GM18499 (cell line): ENCODE data around the gene ADGRF4.

Source experiments
- ATAC-seq: cut with Tn5 transposase; IDR thresholded peaks from one replicate; pipeline ENCODE4 v1.9.1; 2021; ENCODE audit warnings: moderate number of reproducible peaks; ENCODE audit not compliant: insufficient read depth, unreplicated experiment

Gene ADGRF4

DNA sequence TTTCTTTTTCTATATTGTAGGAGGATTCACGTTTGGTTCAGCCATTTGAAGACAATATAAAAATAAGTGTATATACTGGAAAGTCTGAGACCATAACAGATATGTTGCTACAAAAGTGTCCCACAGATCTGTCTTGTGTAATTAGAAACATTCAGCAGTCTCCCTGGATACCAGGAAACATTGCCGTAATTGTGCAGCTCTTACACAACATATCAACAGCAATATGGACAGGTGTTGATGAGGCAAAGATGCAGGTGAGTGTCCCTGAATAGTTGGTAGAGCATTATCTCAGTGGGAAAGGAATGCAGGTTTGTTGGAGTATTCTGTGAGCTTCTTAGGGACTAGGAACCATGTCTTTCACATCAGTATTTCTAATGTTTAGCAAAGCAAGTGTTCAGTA lies 18.3 kb upstream of the ADGRF4 start:
- ATAC-seq = no peak

DNA sequence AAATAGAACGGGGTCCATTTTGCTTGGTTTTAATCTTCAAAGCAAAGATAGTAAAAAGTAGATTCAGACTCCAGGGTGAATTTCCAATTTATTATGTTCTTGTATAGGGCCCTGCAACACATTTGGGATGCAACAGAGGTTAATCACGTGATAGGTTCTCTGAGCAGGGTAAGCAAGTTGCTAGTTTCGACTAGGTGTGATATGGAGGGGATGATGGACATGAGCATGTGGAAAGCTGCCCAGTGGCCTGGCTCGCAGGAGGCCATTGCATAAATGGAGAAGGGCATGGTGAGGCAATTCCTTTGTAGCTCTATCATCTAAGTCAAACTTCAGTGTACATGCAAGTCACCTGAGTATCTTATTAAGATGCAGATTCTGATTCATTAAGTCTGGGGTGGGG lies 17.7 kb upstream of the ADGRF4 start:
- ATAC-seq = no peak

DNA sequence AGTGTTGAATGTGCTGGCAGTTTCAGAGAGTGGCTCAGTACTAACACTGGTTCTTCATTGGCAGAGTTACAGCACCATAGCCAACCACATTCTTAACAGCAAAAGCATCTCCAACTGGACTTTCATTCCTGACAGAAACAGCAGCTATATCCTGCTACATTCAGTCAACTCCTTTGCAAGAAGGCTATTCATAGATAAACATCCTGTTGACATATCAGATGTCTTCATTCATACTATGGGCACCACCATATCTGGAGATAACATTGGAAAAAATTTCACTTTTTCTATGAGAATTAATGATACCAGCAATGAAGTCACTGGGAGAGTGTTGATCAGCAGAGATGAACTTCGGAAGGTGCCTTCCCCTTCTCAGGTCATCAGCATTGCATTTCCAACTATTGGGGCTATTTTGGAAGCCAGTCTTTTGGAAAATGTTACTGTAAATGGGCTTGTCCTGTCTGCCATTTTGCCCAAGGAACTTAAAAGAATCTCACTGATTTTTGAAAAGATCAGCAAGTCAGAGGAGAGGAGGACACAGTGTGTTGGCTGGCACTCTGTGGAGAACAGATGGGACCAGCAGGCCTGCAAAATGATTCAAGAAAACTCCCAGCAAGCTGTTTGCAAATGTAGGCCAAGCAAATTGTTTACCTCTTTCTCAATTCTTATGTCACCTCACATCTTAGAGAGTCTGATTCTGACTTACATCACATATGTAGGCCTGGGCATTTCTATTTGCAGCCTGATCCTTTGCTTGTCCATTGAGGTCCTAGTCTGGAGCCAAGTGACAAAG lies 17.0 kb upstream of the ADGRF4 start:
- no peak for ATAC-seq

DNA sequence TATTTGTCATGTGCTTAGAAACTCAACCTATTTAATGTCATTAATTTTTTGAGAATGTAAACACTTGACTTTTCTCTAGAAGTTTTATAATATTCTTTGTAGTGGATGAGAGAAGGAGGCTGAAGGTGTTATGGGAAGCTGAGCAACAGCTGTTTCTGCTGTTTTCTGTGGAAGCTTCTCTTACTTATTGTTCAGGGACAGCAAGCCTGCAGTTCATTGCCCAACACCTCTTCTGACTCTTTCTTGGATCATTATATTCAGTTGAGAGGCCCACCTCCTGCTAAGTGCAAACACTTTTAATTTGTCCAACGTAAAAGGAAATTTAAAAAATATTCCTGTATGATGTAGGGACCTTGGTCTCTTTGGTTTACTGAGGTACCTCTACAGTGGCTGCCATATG lies 12.0 kb upstream of the ADGRF4 start:
- ATAC-seq = no peak

DNA sequence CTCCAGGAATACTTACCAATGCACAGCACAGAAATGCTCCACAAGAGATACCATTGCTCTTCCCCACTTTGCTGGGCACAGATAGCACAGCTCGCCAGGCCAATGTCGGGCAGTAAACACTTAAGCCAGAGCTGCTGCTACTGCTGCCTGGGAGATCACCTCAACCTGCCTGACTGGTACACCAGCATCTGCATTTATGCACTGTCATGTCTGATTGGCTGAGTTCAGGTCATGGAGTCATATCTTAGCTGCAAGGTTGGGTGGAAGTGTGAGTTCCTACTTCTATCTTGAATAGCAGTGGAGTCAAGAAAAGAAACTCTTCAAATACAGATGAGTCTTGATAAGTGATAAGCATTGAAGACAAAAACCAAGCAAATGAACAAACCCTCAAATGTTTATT lies 10.9 kb upstream of the ADGRF4 start:
- no peak for ATAC-seq

DNA sequence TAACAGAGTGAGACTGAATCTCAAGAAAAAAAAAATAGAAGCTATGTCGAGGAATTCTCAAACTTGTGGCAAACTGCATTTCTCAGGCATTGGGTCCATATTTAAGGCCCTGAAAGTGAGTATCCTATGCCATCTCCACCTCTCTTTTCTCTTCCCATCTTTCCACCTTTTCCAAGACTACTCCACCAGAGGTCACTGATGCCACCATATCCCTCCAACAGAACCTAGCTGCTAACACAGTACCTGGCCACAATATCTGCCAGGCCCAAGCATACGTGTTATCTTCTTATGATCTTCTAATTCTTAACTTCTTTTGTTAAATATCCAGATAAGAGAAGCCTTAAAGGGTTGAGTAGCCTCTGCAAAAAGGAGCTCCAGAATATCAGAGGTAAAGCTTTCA lies 8.2 kb upstream of the ADGRF4 start:
- ATAC-seq = no peak

DNA sequence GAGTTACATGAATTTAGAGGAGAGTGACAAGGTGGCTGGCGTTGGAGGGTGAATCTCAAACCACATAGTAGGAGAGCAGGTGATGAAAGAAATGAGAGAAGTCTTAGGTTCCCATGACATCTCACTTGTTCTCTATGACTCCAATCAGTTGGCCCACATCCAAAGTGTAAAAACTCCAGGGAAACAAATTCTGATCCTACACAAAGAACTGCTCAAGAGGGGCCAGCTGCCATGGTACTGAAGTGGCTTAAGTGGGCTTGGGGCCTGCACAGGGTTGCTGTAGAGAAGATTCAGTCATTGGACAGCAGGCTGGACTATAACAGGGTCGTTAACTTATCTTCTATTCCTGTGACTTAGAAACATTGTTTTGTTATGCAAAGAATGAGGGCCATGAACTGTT lies 7.6 kb upstream of the ADGRF4 start:
- ATAC-seq = no peak

DNA sequence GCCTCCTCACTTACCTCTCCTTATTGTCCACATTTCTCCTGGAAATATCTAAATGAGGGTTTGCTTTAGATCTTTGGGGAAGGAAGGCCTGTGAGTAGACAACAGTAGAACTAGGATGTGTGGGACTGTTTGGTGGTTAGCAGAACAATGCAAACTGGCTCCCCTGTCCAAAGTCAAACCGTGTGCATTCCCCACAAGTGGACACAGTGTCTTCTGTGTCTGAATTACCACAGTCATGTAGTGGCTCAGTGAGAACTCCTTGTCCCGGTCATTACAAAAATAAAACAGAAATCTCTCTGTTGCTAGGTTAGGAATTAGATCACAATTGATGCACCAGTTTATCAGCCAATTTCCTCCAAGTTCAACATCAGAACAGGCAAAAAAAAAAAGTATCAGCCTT lies 455 bp upstream of the ADGRF4 start:
- ATAC-seq = no peak

DNA sequence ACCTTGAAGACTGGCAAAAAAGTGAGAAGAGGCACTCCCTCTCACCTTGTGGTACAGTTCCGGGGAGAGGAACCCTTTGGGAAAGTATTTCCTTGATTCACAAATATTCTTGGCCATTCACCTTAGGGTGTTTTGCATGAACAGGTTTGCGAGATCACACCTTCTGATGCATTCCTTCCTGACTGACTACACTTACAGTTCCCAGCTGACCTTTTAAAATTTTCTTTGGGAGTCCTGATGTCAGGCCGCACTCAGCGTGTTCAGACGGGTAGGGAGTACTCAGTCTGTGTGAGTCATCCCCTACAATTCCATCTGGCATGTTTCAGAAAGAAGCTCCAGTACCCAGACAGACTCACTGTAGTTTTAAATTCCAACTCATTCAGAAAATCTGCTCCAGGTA lies 1.7 kb downstream of the ADGRF4 start:
- ATAC-seq = no peak

DNA sequence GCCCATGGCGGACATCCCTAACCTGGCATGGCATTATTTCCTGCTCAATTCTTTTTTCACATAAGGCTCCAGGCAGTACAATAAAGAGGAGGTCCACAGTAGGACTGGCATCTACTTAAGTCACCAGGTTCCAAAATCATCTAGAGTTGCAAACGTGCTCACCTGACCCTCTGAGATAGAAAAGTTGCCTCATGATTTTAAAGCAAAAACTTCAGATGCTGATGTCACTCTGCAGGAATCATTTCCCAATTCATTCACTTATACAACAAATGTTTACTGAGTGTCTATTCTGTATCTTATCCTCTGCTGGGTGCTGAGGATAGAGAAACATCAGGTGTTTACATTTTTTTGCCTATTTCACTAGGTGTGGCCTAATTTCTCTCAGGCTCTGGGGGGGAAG lies 2.2 kb downstream of the ADGRF4 start:
- ATAC-seq = no peak

DNA sequence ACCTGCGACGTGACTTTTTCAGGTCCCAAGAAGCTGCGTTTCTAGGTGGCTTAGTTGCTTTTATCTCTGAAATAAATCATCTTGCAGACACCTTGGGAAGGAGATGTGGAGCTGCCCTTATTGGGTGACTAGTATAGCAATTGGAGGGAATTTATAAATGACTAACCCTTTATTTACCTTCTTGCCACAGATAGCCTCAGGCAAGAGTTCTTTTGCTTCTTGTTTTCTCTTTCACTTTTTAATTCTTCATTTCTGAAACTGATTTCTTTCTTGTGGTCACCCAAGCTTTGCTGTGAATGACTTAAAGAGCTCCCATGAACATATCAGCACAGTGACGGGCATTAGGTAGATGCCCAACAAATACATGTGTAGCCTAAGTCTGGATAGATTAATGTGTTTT lies 3.0 kb downstream of the ADGRF4 start:
- ATAC-seq = peak; percentile 95

DNA sequence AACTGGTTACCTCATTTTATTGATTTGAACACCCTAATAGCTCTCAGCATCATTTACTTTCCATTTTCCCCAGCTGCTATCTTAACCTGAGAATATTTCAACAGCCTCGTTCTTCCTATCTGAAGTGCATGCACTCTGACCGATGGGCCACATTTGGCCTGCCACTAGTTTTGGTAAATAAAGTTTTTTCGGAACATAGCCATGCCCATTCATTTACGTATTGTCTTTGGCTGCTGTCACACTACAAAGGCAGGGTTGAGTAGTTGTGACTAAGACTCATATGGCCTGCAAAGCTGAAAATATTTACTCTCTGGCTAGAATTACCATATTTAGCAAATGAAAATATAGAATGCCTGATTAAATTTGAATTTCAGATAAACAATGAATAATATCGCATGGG lies 10.8 kb downstream of the ADGRF4 start:
- ATAC-seq = no peak

DNA sequence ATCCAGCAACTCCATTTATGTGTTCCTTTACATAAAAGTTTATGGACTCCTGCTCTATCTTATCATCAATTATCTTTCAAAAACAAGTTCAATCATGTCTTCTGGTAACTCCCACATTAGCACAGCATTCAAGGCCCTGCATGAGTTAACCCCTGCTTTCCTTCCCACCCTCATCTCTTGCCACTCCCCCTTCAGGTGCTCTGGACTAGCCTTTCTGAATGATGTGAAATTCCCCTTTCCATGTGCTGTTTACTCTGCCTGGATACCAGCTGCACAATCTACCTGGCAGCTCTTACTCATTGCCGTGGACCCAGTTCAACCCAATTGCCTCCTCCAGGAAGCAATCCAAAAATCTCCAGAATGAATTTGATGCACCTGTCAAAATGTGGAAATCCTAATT lies 11.9 kb downstream of the ADGRF4 start:
- ATAC-seq = no peak

DNA sequence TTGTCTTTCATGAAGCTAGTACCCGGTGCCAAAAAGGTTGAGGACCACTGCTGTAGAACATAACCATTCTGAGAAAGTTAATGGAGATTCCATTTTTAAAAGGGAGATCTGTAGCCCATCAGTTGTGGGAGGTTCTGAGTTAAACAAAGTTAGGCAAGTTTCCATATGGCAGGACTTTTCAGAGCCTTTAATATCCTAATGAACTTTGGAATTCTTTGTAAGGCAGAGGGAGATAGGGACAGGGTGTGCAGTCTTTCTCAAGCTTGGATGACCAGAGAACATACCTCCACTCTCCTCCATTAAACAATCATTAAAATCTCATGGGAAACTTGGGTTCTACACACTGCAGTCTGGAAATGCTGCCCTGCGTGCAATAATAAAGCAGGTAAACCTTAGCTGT lies 14.8 kb downstream of the ADGRF4 start:
- ATAC-seq = no peak

DNA sequence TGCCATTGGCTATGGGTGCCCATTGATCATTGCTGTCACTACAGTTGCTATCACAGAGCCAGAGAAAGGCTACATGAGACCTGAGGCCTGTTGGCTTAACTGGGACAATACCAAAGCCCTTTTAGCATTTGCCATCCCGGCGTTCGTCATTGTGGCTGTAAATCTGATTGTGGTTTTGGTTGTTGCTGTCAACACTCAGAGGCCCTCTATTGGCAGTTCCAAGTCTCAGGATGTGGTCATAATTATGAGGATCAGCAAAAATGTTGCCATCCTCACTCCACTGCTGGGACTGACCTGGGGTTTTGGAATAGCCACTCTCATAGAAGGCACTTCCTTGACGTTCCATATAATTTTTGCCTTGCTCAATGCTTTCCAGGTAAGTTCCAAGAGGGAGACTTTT lies 16.4 kb downstream of the ADGRF4 start:
- ATAC-seq = no peak

DNA sequence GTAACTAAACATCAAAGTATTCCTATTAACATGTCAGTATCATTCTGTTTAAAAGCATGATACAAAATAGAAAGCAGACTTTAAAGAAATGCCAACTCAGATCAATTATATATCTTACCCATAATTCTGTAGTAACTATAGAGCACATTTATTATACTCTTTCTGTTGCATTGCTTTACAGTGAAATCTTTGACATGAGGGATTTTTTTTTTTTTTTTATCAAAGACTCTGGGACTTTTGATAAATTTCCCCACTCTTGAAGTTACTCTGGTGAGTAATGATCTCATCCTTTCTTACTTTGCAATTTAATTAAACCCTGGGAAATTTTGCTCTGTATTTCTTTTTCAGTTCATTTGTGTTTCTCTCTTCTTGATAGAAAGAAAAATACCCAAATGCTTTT lies 17.4 kb downstream of the ADGRF4 start:
- no peak for ATAC-seq

DNA sequence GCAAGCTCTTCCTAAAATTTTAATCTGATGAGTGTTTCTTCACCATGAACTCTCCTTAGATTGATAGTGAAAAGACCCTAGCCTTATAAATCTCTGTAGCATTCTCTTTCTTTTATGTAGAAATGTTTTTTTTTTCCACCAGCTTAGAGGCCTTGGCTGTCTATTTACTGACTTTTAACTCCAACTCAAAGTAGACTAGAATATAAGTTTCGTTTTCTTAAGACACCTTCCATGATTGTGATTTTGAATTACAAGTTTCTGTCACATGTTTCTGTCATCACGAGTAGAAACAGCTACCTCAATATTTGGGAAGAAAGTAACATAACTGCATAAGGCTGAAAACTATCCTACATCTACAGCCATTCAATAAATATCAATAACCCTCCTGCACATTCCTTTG lies 17.8 kb downstream of the ADGRF4 start:
- ATAC-seq = no peak

DNA sequence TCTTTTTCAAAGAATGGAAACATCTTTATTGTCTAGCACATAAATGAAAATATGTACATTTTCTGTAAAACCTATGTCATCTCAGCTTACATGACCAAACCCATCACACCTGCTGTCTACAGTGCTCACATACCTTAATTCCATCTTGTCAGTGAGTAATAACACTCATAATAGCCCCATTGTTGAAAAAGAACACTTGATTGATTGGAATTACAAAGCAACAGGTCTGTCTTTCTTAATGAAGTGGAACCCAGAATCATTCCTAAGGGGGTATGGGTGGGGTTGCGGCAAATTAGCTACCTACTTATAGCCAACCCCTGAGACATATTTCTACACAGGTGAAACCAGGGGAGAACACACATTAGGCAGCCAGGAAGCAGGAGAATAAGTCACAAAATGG lies 20.2 kb downstream of the ADGRF4 start:
- ATAC-seq = no peak

DNA sequence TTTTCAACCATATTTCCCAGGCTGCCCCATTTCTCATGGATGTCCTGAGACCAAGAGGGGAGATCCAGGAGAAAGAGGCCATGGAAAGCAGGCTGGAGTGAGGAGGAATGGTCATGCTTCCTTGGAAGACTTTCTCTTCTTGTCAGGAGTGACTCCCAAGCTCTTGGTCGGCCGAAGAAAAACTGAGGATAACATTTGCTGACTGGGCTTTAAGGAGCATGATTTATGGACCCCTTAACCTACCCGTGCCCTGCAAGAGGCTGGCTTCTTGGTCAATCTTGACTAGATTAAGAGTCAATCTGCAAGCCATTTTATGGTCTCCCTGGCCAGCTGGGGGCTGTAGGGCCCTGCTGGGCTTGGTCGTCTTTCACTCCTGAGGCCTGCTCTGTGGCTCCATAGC lies 22.8 kb downstream of the ADGRF4 start:
- no peak for ATAC-seq

DNA sequence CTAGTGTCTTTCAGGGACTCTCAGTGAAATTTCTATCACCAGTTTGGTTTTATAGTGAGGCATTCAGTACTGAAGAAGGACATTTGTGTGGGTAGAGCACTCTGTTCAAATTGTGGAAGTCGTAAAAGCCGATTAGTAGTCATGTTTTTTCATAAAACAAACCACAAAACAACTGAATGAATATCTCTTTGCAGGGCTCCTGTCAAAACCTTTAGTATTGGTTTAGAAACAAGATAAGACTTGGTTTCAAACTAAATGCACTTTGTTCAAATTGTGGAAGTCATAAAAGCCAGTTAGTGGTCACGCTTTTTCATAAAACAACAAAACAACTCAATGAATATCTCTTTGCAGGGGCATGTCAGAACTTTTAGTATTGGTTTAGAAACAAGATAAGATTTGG lies 23.8 kb downstream of the ADGRF4 start:
- ATAC-seq = peak; percentile 72

DNA sequence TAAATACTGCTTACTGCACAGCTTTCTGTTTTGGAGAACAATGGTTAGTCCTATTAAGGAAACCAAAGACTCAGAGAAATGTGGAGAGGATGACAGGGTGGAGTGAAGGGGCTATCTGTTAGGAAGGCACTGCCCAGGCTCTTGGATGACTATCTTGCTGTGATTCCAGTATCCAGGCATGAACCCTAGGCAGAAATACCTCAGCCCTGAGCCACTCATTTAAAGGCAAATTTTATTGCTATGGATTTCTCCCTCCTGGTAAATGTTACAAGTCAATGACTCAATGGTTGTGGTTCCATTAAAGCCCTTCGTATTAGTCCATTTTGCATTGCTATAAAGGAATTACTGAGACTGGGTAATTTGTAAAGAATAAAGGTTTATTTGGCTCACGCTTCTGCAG lies 25.9 kb downstream of the ADGRF4 start:
- no peak for ATAC-seq

DNA sequence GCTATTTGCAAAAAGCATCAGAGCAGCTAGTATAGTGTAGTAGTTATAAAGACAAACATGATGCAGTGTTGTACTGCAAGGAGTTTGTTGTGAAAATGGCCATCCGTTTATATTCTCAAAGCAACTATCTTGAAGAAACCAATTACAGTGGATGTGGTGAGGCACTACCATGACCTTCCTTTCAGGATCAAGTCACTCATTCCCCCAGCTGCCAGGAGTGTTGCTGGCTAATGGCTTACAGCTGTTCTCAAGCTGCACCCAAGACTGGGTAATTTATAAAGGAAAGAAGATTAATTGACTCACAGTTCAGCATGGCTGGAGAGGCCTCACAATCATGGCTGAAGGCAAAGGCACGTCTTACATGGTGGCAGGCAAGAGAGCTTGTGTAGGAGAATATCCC lies 29.0 kb downstream of the ADGRF4 start:
- no peak for ATAC-seq

DNA sequence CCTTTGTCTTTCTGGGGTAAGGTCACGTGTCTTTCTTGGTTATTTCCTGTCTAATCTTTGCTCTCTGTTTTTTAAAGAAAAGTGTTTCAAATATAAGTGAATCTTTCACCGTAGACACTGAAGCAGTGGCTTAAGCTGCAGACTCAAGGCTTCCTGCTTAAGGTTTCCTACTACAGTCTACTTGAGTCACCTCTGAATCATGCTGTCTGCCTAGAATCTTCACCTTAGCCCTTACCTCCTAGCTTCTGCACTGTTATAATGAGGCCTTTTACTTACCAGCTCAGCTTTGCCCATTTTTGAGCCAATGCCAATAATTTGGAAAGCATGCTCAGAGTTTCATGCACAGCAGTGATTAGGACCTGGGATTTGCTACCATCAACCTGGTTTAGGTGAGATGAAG lies 30.6 kb downstream of the ADGRF4 start:
- no peak for ATAC-seq
